HepG2 (cell line): ENCODE measurements around the gene SYT7. TPM values are rescaled to one million over a fixed set of nuclear protein-coding genes. Genes with fewer than 3 reads are reported as not detected.

ENCODE experiments used
- BHLHE40 ChIP-seq: IDR thresholded peaks from 2 replicates; pipeline ENCODE4 v1.6.1; 2011; ENCODE audit warnings: low read length, improper control_type of control experiment
- CBX5 ChIP-seq: sonication (generic); formaldehyde crosslinking; IDR thresholded peaks from 2 replicates; pipeline ENCODE4 v1.4.0; 2020; ENCODE audit warnings: missing genetic modification reagents, borderline replicate concordance
- EP300 ChIP-seq, 3 experiments: sonication (generic) in 1 of 3; formaldehyde crosslinking in 1 of 3; IDR thresholded peaks; 2 replicates each; pipeline versions ENCODE4 v1.5.1 to v1.6.1; 2011 to 2020; ENCODE audit warnings: low read depth in 2 of 3, low read length in 2 of 3, borderline replicate concordance in 1 of 3, improper control_type of control experiment in 1 of 3, mild to moderate bottlenecking in 1 of 3, missing genetic modification reagents in 1 of 3, moderate library complexity in 1 of 3
- HNF4A ChIP-seq: sonication (generic); formaldehyde crosslinking; IDR thresholded peaks from 2 replicates; pipeline ENCODE4 v1.4.0; 2020; ENCODE audit warnings: missing genetic modification reagents
- HNRNPL ChIP-seq: fragments of 200-400 bp; formaldehyde crosslinking; IDR thresholded peaks from 2 replicates; pipeline ENCODE4 v1.6.1; 2017; ENCODE audit warnings: mild to moderate bottlenecking, low read depth, low read length
- MYC ChIP-seq: sonication (generic); formaldehyde crosslinking; IDR thresholded peaks from 2 replicates; pipeline ENCODE4 v1.9.0; 2021; ENCODE audit warnings: missing genetic modification reagents, borderline replicate concordance
- SALL1 ChIP-seq: sonication (generic); formaldehyde crosslinking; IDR thresholded peaks from 2 replicates; pipeline ENCODE4 v1.8.0; 2022; ENCODE audit warnings: mild to moderate bottlenecking, missing genetic modification reagents
- SMAD9 ChIP-seq: sonication (generic); formaldehyde crosslinking; IDR thresholded peaks from 2 replicates; pipeline ENCODE4 v1.5.1; 2020; ENCODE audit warnings: mild to moderate bottlenecking, missing genetic modification reagents
- ZMYM3 ChIP-seq: sonication (generic); formaldehyde crosslinking; IDR thresholded peaks from 2 replicates; pipeline ENCODE4 v1.5.1; 2020; ENCODE audit warnings: mild to moderate bottlenecking, missing genetic modification reagents
- ZNF350 ChIP-seq: sonication (generic); formaldehyde crosslinking; IDR thresholded peaks from 2 replicates; pipeline ENCODE4 v1.4.0; 2020; ENCODE audit warnings: mild to moderate bottlenecking, low read depth, missing genetic modification reagents, borderline replicate concordance
- ZNF44 ChIP-seq: sonication (generic); formaldehyde crosslinking; IDR thresholded peaks from 2 replicates; pipeline ENCODE4 v1.5.1; 2020; ENCODE audit warnings: mild to moderate bottlenecking, missing genetic modification reagents
- polyA plus RNA-seq, 8 experiments: library from polyadenylated mRNA; depleted of rRNA in 3 of 8; stranded (reverse) in 7 of 8; unstranded in 1 of 8; fragments of >200 nt; fragmentation: Illumina TruSeq in 4 of 8; extraction: Trizol in 4 of 8; gene quantifications; 2 replicates each; pipeline versions ENCODE4 v1.2.1 to v1.2.3, GENCODE V29; 2011 to 2016; ENCODE audit warnings: low read depth in 4 of 8, missing spikeins in 1 of 8, mixed read lengths in 1 of 8; ENCODE audit not compliant: insufficient read depth in 1 of 8
- total RNA-seq, 5 experiments: library from RNA; depleted of rRNA; stranded (reverse); fragments of >200 nt; fragmentation: Illumina TruSeq; extraction: Trizol; gene quantifications; 2 replicates each; pipeline ENCODE4 v1.2.3, GENCODE V29; 2016; ENCODE audit warnings: low read depth in 1 of 5
- TF ChIP-seq, protein P1 (sequence below): sonication (generic); formaldehyde crosslinking; IDR thresholded peaks from one replicate; pipeline ENCODE4 v1.5.1; 2020; ENCODE audit warnings: mild to moderate bottlenecking, missing genetic modification reagents; ENCODE audit errors: not compliant biosample characterization
- TF ChIP-seq, protein P2 (sequence below): sonication (generic); formaldehyde crosslinking; IDR thresholded peaks from 2 replicates; pipeline ENCODE4 v1.5.1; 2020; ENCODE audit warnings: mild to moderate bottlenecking, moderate library complexity, missing genetic modification reagents
- TF ChIP-seq, protein P3 (sequence below): IDR thresholded peaks from 2 replicates; pipeline ENCODE4 v1.4.0; 2020; ENCODE audit warnings: mild to moderate bottlenecking, missing genetic modification reagents

Gene SYT7
- total and polyA plus RNA-seq, 2 of the 13 experiments (the other 11 are each of a cell fraction or from before 2014, with no cell fraction given): 1.4 to 4.4 TPM

DNA sequence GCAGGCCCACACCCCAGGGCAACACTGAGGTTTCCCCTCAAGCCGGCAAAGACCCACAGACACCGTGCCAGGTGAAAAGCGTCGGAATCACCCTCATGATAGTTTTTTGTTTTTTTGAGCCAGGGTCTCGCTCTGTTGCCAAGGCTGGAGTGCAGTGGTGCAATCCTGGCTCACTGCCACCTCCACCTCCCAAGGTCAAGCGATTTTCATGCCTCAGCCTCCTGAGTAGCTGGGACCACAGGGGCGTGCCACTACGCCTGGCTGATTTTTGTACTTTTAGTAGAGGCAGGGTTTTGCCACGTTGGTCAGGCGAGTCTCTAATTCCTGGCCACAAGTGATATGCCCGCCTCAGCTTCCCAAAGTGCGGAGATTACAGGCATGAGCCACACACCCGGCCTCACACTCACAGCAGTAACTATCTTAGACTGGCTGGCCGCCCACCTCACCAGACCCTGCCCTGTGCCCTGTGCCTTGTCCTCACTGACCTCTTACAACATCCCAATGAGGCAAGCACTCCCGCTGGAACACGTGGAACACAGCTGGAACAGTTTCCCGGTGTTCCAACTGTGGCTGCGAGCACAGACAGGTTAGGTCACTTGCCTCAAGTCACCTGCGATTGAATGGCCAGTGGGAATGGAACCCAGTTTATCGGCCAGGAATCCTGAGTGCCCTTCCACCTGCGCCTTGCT, 51.2 kb downstream of the SYT7 start (continued):
- TF ChIP-seq, protein P1, sequence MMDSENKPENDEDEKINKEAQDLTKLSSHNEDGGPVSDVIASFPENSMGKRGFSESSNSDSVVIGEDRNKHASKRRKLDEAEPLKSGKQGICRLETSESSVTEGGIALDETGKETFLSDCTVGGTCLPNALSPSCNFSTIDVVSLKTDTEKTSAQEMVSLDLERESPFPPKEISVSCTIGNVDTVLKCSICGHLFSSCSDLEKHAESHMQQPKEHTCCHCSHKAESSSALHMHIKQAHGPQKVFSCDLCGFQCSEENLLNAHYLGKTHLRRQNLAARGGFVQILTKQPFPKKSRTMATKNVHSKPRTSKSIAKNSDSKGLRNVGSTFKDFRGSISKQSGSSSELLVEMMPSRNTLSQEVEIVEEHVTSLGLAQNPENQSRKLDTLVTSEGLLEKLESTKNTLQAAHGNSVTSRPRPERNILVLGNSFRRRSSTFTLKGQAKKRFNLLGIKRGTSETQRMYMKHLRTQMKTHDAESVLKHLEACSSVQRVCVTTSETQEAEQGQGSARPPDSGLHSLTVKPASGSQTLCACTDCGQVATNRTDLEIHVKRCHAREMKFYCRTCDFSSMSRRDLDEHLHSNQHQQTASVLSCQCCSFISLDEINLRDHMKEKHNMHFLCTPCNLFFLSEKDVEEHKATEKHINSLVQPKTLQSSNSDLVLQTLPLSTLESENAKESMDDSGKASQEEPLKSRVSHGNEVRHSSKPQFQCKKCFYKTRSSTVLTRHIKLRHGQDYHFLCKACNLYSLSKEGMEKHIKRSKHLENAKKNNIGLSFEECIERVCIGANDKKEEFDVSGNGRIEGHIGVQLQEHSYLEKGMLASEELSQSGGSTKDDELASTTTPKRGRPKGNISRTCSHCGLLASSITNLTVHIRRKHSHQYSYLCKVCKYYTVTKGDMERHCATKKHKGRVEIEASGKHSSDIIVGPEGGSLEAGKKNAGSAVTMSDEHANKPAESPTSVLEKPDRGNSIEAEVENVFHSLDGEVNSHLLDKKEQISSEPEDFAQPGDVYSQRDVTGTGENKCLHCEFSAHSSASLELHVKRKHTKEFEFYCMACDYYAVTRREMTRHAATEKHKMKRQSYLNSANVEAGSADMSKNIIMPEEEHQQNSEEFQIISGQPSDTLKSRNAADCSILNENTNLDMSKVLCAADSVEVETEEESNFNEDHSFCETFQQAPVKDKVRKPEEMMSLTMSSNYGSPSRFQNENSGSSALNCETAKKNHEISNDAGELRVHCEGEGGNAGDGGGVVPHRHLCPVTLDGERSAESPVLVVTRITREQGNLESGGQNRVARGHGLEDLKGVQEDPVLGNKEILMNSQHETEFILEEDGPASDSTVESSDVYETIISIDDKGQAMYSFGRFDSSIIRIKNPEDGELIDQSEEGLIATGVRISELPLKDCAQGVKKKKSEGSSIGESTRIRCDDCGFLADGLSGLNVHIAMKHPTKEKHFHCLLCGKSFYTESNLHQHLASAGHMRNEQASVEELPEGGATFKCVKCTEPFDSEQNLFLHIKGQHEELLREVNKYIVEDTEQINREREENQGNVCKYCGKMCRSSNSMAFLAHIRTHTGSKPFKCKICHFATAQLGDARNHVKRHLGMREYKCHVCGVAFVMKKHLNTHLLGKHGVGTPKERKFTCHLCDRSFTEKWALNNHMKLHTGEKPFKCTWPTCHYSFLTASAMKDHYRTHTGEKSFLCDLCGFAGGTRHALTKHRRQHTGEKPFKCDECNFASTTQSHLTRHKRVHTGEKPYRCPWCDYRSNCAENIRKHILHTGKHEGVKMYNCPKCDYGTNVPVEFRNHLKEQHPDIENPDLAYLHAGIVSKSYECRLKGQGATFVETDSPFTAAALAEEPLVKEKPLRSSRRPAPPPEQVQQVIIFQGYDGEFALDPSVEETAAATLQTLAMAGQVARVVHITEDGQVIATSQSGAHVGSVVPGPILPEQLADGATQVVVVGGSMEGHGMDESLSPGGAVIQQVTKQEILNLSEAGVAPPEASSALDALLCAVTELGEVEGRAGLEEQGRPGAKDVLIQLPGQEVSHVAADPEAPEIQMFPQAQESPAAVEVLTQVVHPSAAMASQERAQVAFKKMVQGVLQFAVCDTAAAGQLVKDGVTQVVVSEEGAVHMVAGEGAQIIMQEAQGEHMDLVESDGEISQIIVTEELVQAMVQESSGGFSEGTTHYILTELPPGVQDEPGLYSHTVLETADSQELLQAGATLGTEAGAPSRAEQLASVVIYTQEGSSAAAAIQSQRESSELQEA: no peak
- TF ChIP-seq ZMYM3 (CRISPR knock-in tag): peak; percentile 85
- TF ChIP-seq EP300 (IDR thresholded peaks at IDR 0.05; ENCODE audit: low read depth in 2 of 2, low read length in 2 of 2): peak in 1 of 2 experiments; percentile 44; a peak in 1 of 4 replicates
- no peak for TF ChIP-seq EP300 (CRISPR knock-in tag; IDR thresholded peaks at IDR 0.05; ENCODE audit: borderline replicate concordance)
- TF ChIP-seq SALL1 (CRISPR knock-in tag): peak; percentile 85
- TF ChIP-seq, protein P2, sequence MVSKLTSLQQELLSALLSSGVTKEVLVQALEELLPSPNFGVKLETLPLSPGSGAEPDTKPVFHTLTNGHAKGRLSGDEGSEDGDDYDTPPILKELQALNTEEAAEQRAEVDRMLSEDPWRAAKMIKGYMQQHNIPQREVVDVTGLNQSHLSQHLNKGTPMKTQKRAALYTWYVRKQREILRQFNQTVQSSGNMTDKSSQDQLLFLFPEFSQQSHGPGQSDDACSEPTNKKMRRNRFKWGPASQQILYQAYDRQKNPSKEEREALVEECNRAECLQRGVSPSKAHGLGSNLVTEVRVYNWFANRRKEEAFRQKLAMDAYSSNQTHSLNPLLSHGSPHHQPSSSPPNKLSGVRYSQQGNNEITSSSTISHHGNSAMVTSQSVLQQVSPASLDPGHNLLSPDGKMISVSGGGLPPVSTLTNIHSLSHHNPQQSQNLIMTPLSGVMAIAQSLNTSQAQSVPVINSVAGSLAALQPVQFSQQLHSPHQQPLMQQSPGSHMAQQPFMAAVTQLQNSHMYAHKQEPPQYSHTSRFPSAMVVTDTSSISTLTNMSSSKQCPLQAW (CRISPR knock-in tag): 0 out of 2 replicates have a peak, but pooled peaks have one; percentile 25
- peak; percentile 79 for TF ChIP-seq HNF4A
- TF ChIP-seq BHLHE40: 0 out of 2 replicates have a peak, but pooled peaks have one; percentile 31
- TF ChIP-seq ZNF44 (CRISPR knock-in tag): no peak
- TF ChIP-seq, protein P3, sequence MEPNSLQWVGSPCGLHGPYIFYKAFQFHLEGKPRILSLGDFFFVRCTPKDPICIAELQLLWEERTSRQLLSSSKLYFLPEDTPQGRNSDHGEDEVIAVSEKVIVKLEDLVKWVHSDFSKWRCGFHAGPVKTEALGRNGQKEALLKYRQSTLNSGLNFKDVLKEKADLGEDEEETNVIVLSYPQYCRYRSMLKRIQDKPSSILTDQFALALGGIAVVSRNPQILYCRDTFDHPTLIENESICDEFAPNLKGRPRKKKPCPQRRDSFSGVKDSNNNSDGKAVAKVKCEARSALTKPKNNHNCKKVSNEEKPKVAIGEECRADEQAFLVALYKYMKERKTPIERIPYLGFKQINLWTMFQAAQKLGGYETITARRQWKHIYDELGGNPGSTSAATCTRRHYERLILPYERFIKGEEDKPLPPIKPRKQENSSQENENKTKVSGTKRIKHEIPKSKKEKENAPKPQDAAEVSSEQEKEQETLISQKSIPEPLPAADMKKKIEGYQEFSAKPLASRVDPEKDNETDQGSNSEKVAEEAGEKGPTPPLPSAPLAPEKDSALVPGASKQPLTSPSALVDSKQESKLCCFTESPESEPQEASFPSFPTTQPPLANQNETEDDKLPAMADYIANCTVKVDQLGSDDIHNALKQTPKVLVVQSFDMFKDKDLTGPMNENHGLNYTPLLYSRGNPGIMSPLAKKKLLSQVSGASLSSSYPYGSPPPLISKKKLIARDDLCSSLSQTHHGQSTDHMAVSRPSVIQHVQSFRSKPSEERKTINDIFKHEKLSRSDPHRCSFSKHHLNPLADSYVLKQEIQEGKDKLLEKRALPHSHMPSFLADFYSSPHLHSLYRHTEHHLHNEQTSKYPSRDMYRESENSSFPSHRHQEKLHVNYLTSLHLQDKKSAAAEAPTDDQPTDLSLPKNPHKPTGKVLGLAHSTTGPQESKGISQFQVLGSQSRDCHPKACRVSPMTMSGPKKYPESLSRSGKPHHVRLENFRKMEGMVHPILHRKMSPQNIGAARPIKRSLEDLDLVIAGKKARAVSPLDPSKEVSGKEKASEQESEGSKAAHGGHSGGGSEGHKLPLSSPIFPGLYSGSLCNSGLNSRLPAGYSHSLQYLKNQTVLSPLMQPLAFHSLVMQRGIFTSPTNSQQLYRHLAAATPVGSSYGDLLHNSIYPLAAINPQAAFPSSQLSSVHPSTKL: peak; percentile 66
- TF ChIP-seq MYC (CRISPR knock-in tag): peak; percentile 87; the same call in 1 of the 2 replicates
- peak; percentile 46; the same call in 1 of the 2 replicates for TF ChIP-seq HNRNPL
- TF ChIP-seq CBX5 (CRISPR knock-in tag): peak; percentile 47; the same call in 1 of the 2 replicates
- no peak for TF ChIP-seq SMAD9 (CRISPR knock-in tag)
- peak; percentile 46; the same call in 1 of the 2 replicates for TF ChIP-seq ZNF350 (CRISPR knock-in tag)
